Gastrocnemius medialis (tissue), 4 donors: ENCODE results near the gene SPATA21.

Source experiments
- POLR2A ChIP-seq, 2 donors: fragments of 450-650 bp; IDR thresholded peaks; one replicate each; pipeline ENCODE4 v1.6.1; 2017; ENCODE audit warnings: antibody characterized with exemption in 2 of 2, mild to moderate bottlenecking in 2 of 2, moderate library complexity in 2 of 2
- TF ChIP-seq, protein P1 (sequence below), 5 experiments: fragments of 450-650 bp in 3 of 5; fragments of 200-600 bp in 2 of 5; sonication (generic) in 2 of 5; IDR thresholded peaks in 4 of 5; conservative IDR thresholded peaks in 1 of 5; 1 replicate in 4 of 5; 2 replicates in 1 of 5; pipeline ENCODE4 v1.5.1; 2016 to 2019; ENCODE audit warnings: antibody characterized with exemption in 5 of 5, mild to moderate bottlenecking in 3 of 5, moderate library complexity in 3 of 5

DNA sequence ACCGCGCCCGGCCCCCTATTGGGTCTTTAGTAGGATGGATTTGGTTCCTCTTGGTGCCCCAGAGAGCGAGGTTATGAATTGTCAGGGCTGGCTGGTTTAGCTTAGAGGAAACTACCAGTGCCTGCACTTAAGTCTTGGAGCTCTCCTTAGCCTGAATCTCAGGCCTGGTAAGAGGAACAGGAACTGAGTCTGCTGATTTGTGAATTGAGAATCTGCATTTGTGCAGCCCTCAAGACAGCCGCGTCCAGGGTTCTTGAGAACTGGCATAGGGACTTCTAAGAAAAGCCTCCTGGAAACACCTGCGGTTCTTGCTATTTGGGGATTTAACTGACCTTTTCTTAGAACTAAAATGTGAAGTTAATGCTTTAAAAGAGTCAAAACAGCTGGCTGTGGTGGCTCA, 5.0 kb upstream of the SPATA21 start:
- TF ChIP-seq, protein P1, sequence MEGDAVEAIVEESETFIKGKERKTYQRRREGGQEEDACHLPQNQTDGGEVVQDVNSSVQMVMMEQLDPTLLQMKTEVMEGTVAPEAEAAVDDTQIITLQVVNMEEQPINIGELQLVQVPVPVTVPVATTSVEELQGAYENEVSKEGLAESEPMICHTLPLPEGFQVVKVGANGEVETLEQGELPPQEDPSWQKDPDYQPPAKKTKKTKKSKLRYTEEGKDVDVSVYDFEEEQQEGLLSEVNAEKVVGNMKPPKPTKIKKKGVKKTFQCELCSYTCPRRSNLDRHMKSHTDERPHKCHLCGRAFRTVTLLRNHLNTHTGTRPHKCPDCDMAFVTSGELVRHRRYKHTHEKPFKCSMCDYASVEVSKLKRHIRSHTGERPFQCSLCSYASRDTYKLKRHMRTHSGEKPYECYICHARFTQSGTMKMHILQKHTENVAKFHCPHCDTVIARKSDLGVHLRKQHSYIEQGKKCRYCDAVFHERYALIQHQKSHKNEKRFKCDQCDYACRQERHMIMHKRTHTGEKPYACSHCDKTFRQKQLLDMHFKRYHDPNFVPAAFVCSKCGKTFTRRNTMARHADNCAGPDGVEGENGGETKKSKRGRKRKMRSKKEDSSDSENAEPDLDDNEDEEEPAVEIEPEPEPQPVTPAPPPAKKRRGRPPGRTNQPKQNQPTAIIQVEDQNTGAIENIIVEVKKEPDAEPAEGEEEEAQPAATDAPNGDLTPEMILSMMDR (IDR thresholded peaks at IDR 0.05 in 4 of 5, conservative IDR thresholded peaks at IDR 0.05 in 1 of 5), result no peak
- TF ChIP-seq POLR2A (IDR thresholded peaks at IDR 0.05), result no peak
